Measurements from ENCODE around the gene ZNF296.

DNA sequence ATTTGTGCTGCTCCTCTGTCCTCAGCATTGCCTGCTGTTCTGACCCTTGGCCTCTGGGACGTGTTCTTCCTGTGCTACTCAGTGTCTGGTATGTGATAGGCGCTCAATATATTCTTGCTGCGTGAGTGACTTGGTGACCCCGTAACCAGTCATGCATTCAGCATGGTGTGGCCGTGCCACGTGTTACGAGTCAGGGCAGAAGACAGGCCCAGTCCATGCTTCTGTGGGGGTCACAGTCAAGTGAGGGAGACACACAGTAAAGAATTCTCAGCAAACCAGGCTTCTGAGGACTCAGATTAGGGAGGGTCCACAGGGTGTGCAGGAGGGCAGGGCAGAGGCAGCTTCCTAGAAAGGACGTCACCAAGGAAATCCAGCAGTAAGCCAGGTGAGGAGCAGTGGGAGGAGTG is 24.6 kb upstream of the ZNF296 start:
- TF ChIP-seq, protein P1, sequence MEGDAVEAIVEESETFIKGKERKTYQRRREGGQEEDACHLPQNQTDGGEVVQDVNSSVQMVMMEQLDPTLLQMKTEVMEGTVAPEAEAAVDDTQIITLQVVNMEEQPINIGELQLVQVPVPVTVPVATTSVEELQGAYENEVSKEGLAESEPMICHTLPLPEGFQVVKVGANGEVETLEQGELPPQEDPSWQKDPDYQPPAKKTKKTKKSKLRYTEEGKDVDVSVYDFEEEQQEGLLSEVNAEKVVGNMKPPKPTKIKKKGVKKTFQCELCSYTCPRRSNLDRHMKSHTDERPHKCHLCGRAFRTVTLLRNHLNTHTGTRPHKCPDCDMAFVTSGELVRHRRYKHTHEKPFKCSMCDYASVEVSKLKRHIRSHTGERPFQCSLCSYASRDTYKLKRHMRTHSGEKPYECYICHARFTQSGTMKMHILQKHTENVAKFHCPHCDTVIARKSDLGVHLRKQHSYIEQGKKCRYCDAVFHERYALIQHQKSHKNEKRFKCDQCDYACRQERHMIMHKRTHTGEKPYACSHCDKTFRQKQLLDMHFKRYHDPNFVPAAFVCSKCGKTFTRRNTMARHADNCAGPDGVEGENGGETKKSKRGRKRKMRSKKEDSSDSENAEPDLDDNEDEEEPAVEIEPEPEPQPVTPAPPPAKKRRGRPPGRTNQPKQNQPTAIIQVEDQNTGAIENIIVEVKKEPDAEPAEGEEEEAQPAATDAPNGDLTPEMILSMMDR (IDR thresholded peaks at IDR 0.05), result no peak
- TF ChIP-seq POLR2A (IDR thresholded peaks at IDR 0.05), result no peak
- no peak for TF ChIP-seq POLR2AphosphoS5 (IDR thresholded peaks at IDR 0.05)

Data from prostate gland (tissue), 2 donors.